ENCODE measurements around the gene B3GLCT. TPM values are rescaled to one million over a fixed set of nuclear protein-coding genes. Genes with fewer than 3 reads are reported as not detected.

B3GLCT gene
- total RNA-seq (2016; rRNA removed; fragmentation: Illumina TruSeq; extraction: Trizol) (4.4 and 7.1 TPM in 2 replicates), polyA plus RNA-seq (2011; rRNA removed) (1.9 and 2.0 TPM in 2 replicates), polyA minus RNA-seq (2011; rRNA and poly(A)+ RNA removed; ENCODE audit: low replicate concordance) (2.6 and 4.6 TPM in 2 replicates), Bru-seq, nascent RNA (percentile 51 among the genes with signal in this experiment), BruChase-seq, experiment 1, labeled RNA remaining after a 6-hour chase (percentile 54 among the genes with signal in this experiment), BruChase-seq, experiment 2, labeled RNA remaining after a 2-hour chase (percentile 50 among the genes with signal in this experiment)
- total RNA-seq (2016; cell fraction: cytosol; rRNA removed; fragmentation: Illumina TruSeq; extraction: Trizol; ENCODE audit: low read depth): 1.5 and 1.7 TPM in 2 replicates
- 4.5 and 7.7 TPM in 2 replicates for total RNA-seq (2016; cell fraction: insoluble cytoplasmic fraction; rRNA removed; fragmentation: Illumina TruSeq; extraction: Trizol)
- total RNA-seq (2016; cell fraction: membrane; rRNA removed; fragmentation: Illumina TruSeq; extraction: Trizol): 2.9 and 3.4 TPM in 2 replicates
- 7.2 and 8.5 TPM in 2 replicates for total RNA-seq (2016; cell fraction: nucleus; rRNA removed; fragmentation: Illumina TruSeq; extraction: Trizol)
- 1.3 and 1.7 TPM in 2 replicates for polyA plus RNA-seq (2011; cell fraction: cytosol; rRNA removed)
- polyA plus RNA-seq (2011; cell fraction: nucleus; rRNA removed): 0.79 and 1.2 TPM in 2 replicates
- 2.2 and 3.0 TPM in 2 replicates for polyA plus RNA-seq (2012)
- 0.46 and 0.54 TPM in 2 replicates for polyA plus RNA-seq (2016; cell fraction: cytosol; fragmentation: Illumina TruSeq; extraction: Trizol; ENCODE audit: low read depth)
- polyA plus RNA-seq (2016; cell fraction: insoluble cytoplasmic fraction; fragmentation: Illumina TruSeq; extraction: Trizol; ENCODE audit: low read depth): 2.9 and 3.3 TPM in 2 replicates
- polyA plus RNA-seq (2016; cell fraction: membrane; fragmentation: Illumina TruSeq; extraction: Trizol; ENCODE audit: low read depth): 1.4 and 1.5 TPM in 2 replicates
- polyA plus RNA-seq (2016; cell fraction: nucleus; fragmentation: Illumina TruSeq; extraction: Trizol; ENCODE audit: insufficient read depth, low read depth): 7.6 and 8.4 TPM in 2 replicates
- polyA minus RNA-seq (2011; cell fraction: cytosol; rRNA and poly(A)+ RNA removed): 2.5 TPM in 2 replicates
- 3.5 TPM in 2 replicates for polyA minus RNA-seq (2011; cell fraction: nucleus; rRNA and poly(A)+ RNA removed)
- long read RNA-seq, experiment 1, full-length matches to known transcripts: 2 of 2 reads
- long read RNA-seq, experiment 1, partial matches to known transcripts: 0 of 2 reads
- long read RNA-seq, experiment 1, other reads (novel, unspliced or antisense): 0 of 2 reads
- long read RNA-seq, experiment 2, full-length matches to known transcripts: 5 of 22 reads
- long read RNA-seq, experiment 2, partial matches to known transcripts: 1 of 22 reads
- long read RNA-seq, experiment 2, other reads (novel, unspliced or antisense): 16 of 22 reads

- no peak for FAIRE-seq
- no peaks in the 10 kb centered on the region for H3K9me3 ChIP-seq (ENCODE audit: low read length)
- H3K4me1 ChIP-seq (ENCODE audit: insufficient read depth, low read length): peaks cover 34% of the 10 kb centered on the region
- H4K20me1 ChIP-seq (ENCODE audit: insufficient read depth, low read length): no peaks in the 10 kb centered on the region
- WGBS (ENCODE audit: low lambda C conversion rate): 0% methylated on average over 1 of the region's 126 CpGs
- intact Hi-C loops (cut with micrococcal nuclease; ENCODE audit: unreplicated experiment) (loop anchor here (1.0 to 2.0 kb wide), 3 partner anchors 28 to 224 kb away; partner anchors contain the start of gene HSPH1), in situ Hi-C loops (cut with HindIII; ENCODE audit: extremely low pct_ligation_motif_present, low pct_unique_long_range_greater_than_20kb) (loop anchor here (5.0 kb wide), 1 partner anchor 38 kb away; the partner anchor contains the start of gene HSPH1)
- peak within 1 kb of the TSS; percentile 71 to 81 (median 80) for H3K4me3 ChIP-seq (replicated peaks in 1 of 3; ENCODE audit: insufficient read depth in 1 of 3, low read depth in 2 of 3, low read length in 3 of 3)
- POLR2A ChIA-PET: interaction anchor here (0.7 kb wide), 1 partner anchor 10 kb away, joined by 4 read pairs; no protein-coding TSS in a partner anchor
- no peak within 1 kb of the TSS for H2AFZ ChIP-seq (ENCODE audit: low read length)
- H3K79me2 ChIP-seq (ENCODE audit: insufficient read depth, low read length): no peaks in the 10 kb centered on the region
- BruUV-seq (replicated peaks): no TSS peak
- CTCF ChIA-PET (ENCODE audit: low intra/inter-chr PET ratio, low total read pairs): interaction anchor here (1.0 to 1.8 kb wide), 2 partner anchors 26 to 224 kb away, joined by 3 to 8 read pairs; no protein-coding TSS in a partner anchor
- ATAC-seq: peak; percentile 91
- H3K9ac ChIP-seq (ENCODE audit: insufficient read depth, low read depth, low read length): peak within 1 kb of the TSS; percentile 77
- peak within 1 kb of the TSS; percentile 75 for H3K27ac ChIP-seq (ENCODE audit: extremely low read length, insufficient read depth, low read length)
- peaks cover 0 to 11% of the 10 kb centered on the region in 2 experiments; a peak in 3 of 5 replicates for H3K27me3 ChIP-seq (ENCODE audit: control insufficient read depth in 1 of 2, insufficient read depth in 2 of 2, low read length in 2 of 2)
- no peaks in the 10 kb centered on the region for H3K36me3 ChIP-seq (replicated peaks in 1 of 2; ENCODE audit: control insufficient read depth in 1 of 2, insufficient read depth in 2 of 2, low read length in 2 of 2)
- H3K4me2 ChIP-seq (ENCODE audit: low read depth, low read length): peak within 1 kb of the TSS; percentile 87
- DNase-seq (ENCODE audit: low spot score): peak; percentile 57
- TF ChIP-seq ZNF687 (CRISPR knock-in tag; IDR thresholded peaks at IDR 0.05) (peak; percentile 58), RBM22 (optimal IDR thresholded peaks at IDR 0.05; ENCODE audit: low read length) (no peak), ZBTB44 (CRISPR knock-in tag; IDR thresholded peaks at IDR 0.05) (no peak)
Observed at GRCh38 chr13:31199849-31200636, at the start of gene B3GLCT. B3GLCT (plus strand) TSS chr13:31199975; CDS start chr13:31200085, 110 bp downstream.
